ENCODE measurements around the gene FIGN.

Gene FIGN, protein sequence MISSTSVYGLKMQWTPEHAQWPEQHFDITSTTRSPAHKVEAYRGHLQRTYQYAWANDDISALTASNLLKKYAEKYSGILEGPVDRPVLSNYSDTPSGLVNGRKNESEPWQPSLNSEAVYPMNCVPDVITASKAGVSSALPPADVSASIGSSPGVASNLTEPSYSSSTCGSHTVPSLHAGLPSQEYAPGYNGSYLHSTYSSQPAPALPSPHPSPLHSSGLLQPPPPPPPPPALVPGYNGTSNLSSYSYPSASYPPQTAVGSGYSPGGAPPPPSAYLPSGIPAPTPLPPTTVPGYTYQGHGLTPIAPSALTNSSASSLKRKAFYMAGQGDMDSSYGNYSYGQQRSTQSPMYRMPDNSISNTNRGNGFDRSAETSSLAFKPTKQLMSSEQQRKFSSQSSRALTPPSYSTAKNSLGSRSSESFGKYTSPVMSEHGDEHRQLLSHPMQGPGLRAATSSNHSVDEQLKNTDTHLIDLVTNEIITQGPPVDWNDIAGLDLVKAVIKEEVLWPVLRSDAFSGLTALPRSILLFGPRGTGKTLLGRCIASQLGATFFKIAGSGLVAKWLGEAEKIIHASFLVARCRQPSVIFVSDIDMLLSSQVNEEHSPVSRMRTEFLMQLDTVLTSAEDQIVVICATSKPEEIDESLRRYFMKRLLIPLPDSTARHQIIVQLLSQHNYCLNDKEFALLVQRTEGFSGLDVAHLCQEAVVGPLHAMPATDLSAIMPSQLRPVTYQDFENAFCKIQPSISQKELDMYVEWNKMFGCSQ

DNA sequence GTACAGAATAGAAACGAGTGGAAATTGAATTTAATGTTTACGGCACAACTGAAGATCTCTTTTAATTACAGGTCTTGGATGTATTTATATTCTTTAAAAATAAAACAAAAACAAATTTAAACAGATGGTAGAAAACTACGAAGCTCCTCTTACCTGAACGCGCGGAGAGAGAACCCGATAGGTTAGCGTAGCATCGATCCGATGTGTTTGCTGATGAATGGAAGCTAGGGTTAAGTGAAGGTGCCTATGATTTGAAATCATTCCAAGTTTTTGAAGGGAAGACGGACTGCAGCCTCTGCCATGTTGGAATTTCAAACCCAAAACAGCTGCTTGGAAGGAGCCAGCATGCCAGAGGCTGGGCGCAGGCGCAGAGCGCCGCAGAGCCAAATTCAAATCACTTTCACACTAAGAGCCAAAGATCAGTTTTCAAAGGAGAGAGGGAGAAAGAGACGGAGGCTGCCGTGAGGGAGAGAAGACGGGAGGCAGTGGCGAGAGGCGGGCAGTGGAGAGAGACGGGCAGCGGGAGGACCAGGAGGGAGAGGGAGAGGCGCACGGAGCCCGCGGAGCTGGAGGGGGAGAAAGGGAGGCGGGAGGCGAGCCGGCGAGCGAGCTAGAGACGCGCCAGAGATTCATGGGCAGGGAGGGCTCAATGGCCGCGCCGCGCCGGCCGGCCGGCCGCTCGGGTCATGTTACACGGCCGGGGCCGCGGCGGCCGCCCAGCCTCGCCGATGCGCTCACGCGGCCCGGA lies at the start of gene FIGN:
Gene FIGN (minus strand): TSS at position 324 of the 748 bp plus-strand sequence. CDS start 1,081 bp downstream, outside the sequence.
- no peak for DNase-seq (ENCODE audit: low read depth)
- no peak within 1 kb of the TSS for H3K4me3 ChIP-seq (ENCODE audit: low read depth, low read length)
- TF ChIP-seq MYC (IDR thresholded peaks at IDR 0.05; ENCODE audit: low read depth, low read length) (no peak), POLR2A (IDR thresholded peaks at IDR 0.05; ENCODE audit: extremely low read depth, insufficient read length) (no peak), MAX (IDR thresholded peaks at IDR 0.05; ENCODE audit: low read depth, low read length) (no peak)
- TF ChIP-seq, protein P1, sequence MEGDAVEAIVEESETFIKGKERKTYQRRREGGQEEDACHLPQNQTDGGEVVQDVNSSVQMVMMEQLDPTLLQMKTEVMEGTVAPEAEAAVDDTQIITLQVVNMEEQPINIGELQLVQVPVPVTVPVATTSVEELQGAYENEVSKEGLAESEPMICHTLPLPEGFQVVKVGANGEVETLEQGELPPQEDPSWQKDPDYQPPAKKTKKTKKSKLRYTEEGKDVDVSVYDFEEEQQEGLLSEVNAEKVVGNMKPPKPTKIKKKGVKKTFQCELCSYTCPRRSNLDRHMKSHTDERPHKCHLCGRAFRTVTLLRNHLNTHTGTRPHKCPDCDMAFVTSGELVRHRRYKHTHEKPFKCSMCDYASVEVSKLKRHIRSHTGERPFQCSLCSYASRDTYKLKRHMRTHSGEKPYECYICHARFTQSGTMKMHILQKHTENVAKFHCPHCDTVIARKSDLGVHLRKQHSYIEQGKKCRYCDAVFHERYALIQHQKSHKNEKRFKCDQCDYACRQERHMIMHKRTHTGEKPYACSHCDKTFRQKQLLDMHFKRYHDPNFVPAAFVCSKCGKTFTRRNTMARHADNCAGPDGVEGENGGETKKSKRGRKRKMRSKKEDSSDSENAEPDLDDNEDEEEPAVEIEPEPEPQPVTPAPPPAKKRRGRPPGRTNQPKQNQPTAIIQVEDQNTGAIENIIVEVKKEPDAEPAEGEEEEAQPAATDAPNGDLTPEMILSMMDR (IDR thresholded peaks at IDR 0.05; ENCODE audit: low read depth, low read length): no peak

DNA sequence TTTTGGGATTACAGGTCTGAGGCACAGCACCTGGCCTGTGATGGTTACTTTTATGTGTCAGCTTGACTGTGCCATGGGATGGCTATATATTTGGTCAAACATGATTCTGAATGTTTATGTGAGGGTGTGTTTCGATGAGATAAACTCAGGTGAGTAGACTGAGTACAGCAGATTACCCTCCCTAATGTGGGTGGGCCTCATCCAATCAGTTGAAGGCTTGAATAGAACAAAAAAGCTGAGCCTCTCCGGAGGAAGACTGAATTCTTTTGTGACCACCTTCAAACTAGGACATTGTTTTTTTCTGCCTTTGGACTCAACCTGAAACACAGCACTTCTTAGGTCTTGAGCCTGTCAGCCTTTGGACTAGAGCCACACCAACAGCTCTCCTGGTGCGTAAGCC lies 49.4 kb upstream of the FIGN start:
- no peak for DNase-seq (ENCODE audit: low read depth)
- TF ChIP-seq MYC (IDR thresholded peaks at IDR 0.05; ENCODE audit: low read depth, low read length) (no peak), MAX (IDR thresholded peaks at IDR 0.05; ENCODE audit: low read depth, low read length) (no peak), POLR2A (IDR thresholded peaks at IDR 0.05; ENCODE audit: extremely low read depth, insufficient read length) (no peak)
- TF ChIP-seq, protein P1 (IDR thresholded peaks at IDR 0.05; ENCODE audit: low read depth, low read length): no peak

DNA sequence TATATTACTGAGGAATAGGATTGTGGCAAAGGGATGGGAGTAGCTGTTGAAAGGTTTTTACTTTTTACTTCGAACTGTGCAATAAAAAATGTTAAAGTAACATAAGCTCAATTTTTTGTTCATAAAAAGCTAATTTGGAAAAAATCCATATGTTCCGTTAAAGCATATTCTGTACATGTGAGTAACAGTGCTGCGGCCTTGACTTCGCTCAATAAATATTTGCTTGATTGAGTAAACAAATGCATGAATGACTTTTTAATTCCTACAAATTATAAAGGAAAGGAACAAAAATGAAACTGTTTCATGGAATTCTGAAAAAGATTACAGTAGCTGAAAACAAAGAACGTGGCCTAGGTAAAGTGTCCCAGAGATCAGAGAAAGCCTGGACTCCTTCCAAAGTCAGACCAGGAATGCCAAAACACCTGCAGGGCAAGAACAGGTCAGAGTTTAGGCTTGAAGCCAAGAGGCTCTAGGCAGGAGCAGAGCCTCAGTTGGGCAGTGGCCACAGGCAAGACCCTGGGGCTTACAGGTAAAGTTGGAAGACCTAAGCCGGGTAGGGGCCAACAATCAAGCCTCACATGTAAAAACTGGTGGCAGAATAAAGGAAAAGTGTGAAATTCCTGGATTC lies 44.3 kb upstream of the FIGN start:
- no peak for DNase-seq (ENCODE audit: low read depth)
- H3K4me3 ChIP-seq (ENCODE audit: low read depth, low read length): no peak overlapping the region
- TF ChIP-seq POLR2A (IDR thresholded peaks at IDR 0.05; ENCODE audit: extremely low read depth, insufficient read length): no peak

More for the DNA sequence above, 49.4 kb upstream of the FIGN start:
- no peak overlapping the region for H3K4me3 ChIP-seq (ENCODE audit: low read depth, low read length)

GRCh38 chr2:163778045-163778781 lies 42.4 kb upstream of the FIGN start:
- no peak overlapping the region for H3K4me3 ChIP-seq (ENCODE audit: low read depth, low read length)
- DNase-seq (ENCODE audit: low read depth): no peak
- TF ChIP-seq POLR2A (IDR thresholded peaks at IDR 0.05; ENCODE audit: extremely low read depth, insufficient read length): no peak
- TF ChIP-seq, protein P1 (IDR thresholded peaks at IDR 0.05; ENCODE audit: low read depth, low read length): no peak
- TF ChIP-seq MYC (IDR thresholded peaks at IDR 0.05; ENCODE audit: low read depth, low read length): no peak
- no peak for TF ChIP-seq MAX (IDR thresholded peaks at IDR 0.05; ENCODE audit: low read depth, low read length)

- TF ChIP-seq POLR2A (IDR thresholded peaks at IDR 0.05; ENCODE audit: extremely low read depth, insufficient read length): no peak
- TF ChIP-seq, protein P1 (IDR thresholded peaks at IDR 0.05; ENCODE audit: low read depth, low read length): no peak
- no peak for DNase-seq (ENCODE audit: low read depth)
- H3K4me3 ChIP-seq (ENCODE audit: low read depth, low read length): no peak overlapping the region
Measured at GRCh38 chr2:163775304-163775703, 39.5 kb upstream of the FIGN start.
